Stimulated activated CD4-positive, alpha-beta T cell treated with anti-CD3 and anti-CD28 coated beads, Interleukin-15, amount 100 ng/mL, for 48 hours (primary cell): ENCODE measurements around the gene ARHGAP8.

Experiments
- DNase-seq, 2 donors: peaks; one replicate each; pipeline ENCODE4 v3.0.0-alpha.2; 2020; ENCODE audit warnings: low read depth in 2 of 2

Gene ARHGAP8

GRCh38 chr22:44724859-44725258, 27.5 kb upstream of the ARHGAP8 start:
- DNase-seq: no peak

GRCh38 chr22:44726439-44726838, 25.9 kb upstream of the ARHGAP8 start:
- no peak for DNase-seq

GRCh38 chr22:44727148-44727547, 25.2 kb upstream of the ARHGAP8 start:
- no peak for DNase-seq

- no peak for DNase-seq
Observed at GRCh38 chr22:44727709-44728108, 24.7 kb upstream of the ARHGAP8 start.

- no peak for DNase-seq
Observed at GRCh38 chr22:44728761-44729324, 23.5 kb upstream of the ARHGAP8 start.

GRCh38 chr22:44729391-44730021, 22.9 kb upstream of the ARHGAP8 start:
- DNase-seq: no peak

- DNase-seq: no peak
Observed at GRCh38 chr22:44730022-44730393, 22.4 kb upstream of the ARHGAP8 start.

- no peak for DNase-seq
Observed at GRCh38 chr22:44730490-44731356, 21.7 kb upstream of the ARHGAP8 start.

GRCh38 chr22:44731357-44731970, 20.9 kb upstream of the ARHGAP8 start:
- no peak for DNase-seq

- no peak for DNase-seq
Observed at GRCh38 chr22:44732017-44732561, 20.3 kb upstream of the ARHGAP8 start.

- no peak for DNase-seq
Observed at GRCh38 chr22:44732661-44733060, 19.7 kb upstream of the ARHGAP8 start.

- no peak for DNase-seq
Observed at GRCh38 chr22:44733426-44734106, 18.8 kb upstream of the ARHGAP8 start.

- DNase-seq: no peak
Observed at GRCh38 chr22:44734278-44734677, 18.1 kb upstream of the ARHGAP8 start.

GRCh38 chr22:44734801-44735517, 17.4 kb upstream of the ARHGAP8 start:
- DNase-seq: no peak

- peak; percentile 56 to 72 for DNase-seq
Observed at GRCh38 chr22:44735518-44736428, 16.6 kb upstream of the ARHGAP8 start.

- no peak for DNase-seq
Observed at GRCh38 chr22:44736581-44737405, 15.6 kb upstream of the ARHGAP8 start.

- no peak for DNase-seq
Observed at GRCh38 chr22:44737406-44738346, 14.7 kb upstream of the ARHGAP8 start.

- no peak for DNase-seq
Observed at GRCh38 chr22:44738347-44738715, 14.0 kb upstream of the ARHGAP8 start.
